Measurements from ENCODE around the gene FMNL2.
"Not testable (repeated sequence)": the region's sequence is repeated elsewhere in the genome, so short reads cannot be mapped to it uniquely, and the experiment has no call there.

Gene FMNL2

DNA sequence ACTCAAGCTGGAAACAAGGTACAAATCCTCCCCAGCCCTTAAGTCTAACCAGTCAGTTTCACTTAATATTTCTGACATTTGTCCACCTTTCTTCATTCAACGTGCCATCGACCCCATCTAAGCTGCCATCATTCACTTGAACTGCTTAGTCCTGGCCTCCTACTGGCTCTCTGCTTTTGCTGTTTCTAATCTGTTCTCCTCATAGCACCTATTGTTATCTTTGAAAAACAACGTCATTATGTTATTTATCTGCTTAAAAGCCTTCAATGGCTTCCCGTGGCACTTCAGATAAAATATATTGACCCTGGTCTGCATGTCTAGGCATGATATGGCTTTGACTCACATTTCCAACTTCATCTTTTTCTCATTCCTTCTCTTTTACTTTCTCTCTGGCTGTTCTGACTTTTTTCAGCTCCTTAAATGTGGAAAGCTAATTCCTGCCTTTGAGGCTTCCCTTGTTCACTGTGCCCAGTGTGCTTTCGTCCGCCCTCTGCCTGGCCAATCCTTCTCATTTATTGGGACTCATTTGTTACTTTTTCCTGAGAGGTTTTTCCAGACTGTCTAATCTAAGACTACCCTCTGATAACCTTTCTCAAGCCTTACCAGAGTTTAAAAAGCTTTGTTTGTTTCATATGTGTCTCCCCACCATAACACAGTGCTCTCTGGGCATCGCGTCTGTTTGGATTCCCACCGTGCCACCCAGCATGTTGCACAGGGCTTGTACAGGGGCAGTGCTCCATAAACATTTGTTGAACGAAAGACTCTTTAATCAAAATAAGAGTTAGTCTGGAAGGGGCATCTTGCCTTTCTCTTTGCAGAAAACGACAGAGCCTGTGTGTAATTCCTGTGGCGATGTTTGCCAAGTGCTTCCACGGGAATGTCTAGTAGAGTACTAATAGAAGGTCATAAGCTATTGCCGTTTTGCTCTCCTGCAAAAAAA is 183.9 kb downstream of the FMNL2 start:
- Histone ChIP-seq H3K27ac (ENCODE audit: low read length) (no peak overlapping the region), H3K27me3 (ENCODE audit: control insufficient read depth, insufficient read depth, low read length) (no peaks in the 10 kb centered on the region), H3K4me1 (ENCODE audit: control insufficient read depth, insufficient read depth, low read length) (no peaks in the 10 kb centered on the region), H3K36me3 (ENCODE audit: control insufficient read depth, insufficient read depth, low read length) (no peaks in the 10 kb centered on the region), H3K4me3 (ENCODE audit: low read length) (no peak overlapping the region), H3K9me3 (ENCODE audit: control insufficient read depth, insufficient read depth, low read length) (no peaks in the 10 kb centered on the region)
- WGBS (ENCODE audit: insufficient coverage, insufficient read length): no CpG with 5 or more reads among the region's 14 CpGs
- no peak for DNase-seq (ENCODE audit: low read depth, low spot score)

DNA sequence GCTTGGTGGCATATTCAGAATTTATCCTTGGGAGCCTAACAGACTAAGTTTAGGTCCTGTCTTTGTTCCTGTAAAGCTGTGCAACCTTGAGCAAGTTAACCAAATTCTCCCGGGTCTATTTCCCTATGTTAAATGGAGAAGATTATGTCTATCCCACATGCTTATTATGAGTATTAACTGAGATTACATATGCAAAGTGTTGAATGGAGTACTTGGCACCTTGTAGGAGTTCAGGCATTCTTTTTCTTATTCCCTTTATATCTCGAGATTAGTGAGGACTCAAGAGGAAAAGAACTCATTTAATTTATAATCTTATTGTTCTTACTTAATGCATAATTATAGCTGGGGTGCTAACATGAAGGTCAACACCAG is 184.6 kb downstream of the FMNL2 start:
- no peak for DNase-seq (ENCODE audit: low read depth, low spot score)
- H3K27ac ChIP-seq (ENCODE audit: low read length): no peak overlapping the region
- H3K4me1 ChIP-seq (ENCODE audit: control insufficient read depth, insufficient read depth, low read length): no peaks in the 10 kb centered on the region
- no peaks in the 10 kb centered on the region for H3K9me3 ChIP-seq (ENCODE audit: control insufficient read depth, insufficient read depth, low read length)
- no peak overlapping the region for H3K4me3 ChIP-seq (ENCODE audit: low read length)
- no peaks in the 10 kb centered on the region for H3K36me3 ChIP-seq (ENCODE audit: control insufficient read depth, insufficient read depth, low read length)
- no peaks in the 10 kb centered on the region for H3K27me3 ChIP-seq (ENCODE audit: control insufficient read depth, insufficient read depth, low read length)
- WGBS (ENCODE audit: insufficient coverage, insufficient read length): no CpG with 5 or more reads among the region's 2 CpGs

DNA sequence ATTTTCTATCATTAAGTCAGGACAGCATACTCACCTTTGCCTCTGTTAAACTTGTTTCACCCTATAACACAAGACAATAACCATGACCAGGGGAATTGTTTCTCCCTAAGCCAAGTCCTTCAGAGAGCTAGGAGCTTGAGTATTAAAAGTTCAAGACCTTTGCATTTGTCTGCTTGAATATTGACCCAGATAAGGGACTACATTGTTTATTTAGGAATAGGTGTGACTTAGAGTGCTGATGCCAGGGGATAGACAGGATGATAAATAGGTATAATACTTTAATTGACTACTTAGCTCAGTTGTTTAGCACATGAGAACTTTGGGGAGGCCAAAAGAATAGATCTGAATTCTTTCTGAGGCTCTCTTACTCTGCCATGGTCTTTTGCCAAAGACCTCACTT is 185.8 kb downstream of the FMNL2 start:
- no peaks in the 10 kb centered on the region for H3K27me3 ChIP-seq (ENCODE audit: control insufficient read depth, insufficient read depth, low read length)
- no peak overlapping the region for H3K27ac ChIP-seq (ENCODE audit: low read length)
- H3K4me3 ChIP-seq (ENCODE audit: low read length): no peak overlapping the region
- no peak for DNase-seq (ENCODE audit: low read depth, low spot score)
- H3K9me3 ChIP-seq (ENCODE audit: control insufficient read depth, insufficient read depth, low read length): no peaks in the 10 kb centered on the region
- no peaks in the 10 kb centered on the region for H3K36me3 ChIP-seq (ENCODE audit: control insufficient read depth, insufficient read depth, low read length)
- H3K4me1 ChIP-seq (ENCODE audit: control insufficient read depth, insufficient read depth, low read length): no peaks in the 10 kb centered on the region

DNA sequence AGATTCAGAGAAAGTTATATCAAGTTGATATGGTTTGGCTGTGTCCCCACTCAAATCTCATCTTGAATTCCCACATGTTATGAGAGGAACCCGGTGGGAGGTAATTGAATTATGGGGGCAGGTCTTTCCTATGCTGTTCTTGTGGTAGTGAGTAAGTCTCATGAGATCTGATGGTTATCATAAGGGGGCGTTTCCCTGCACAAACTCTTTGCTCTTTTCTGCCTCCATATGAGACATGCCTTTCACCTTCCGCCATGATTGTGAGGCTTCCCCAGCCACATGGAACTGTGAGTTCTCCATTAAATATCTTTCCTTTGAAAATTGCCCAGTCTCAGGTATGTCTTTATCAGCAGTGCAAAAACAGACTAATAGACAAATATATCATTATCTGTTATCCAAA is 187.5 kb downstream of the FMNL2 start:
- H3K27ac ChIP-seq (ENCODE audit: low read length); H3K27me3 ChIP-seq (ENCODE audit: control insufficient read depth, insufficient read depth, low read length); H3K36me3 ChIP-seq (ENCODE audit: control insufficient read depth, insufficient read depth, low read length); H3K4me1 ChIP-seq (ENCODE audit: control insufficient read depth, insufficient read depth, low read length); H3K4me3 ChIP-seq (ENCODE audit: low read length); DNase-seq (ENCODE audit: low read depth, low spot score); H3K9me3 ChIP-seq (ENCODE audit: control insufficient read depth, insufficient read depth, low read length): not testable (repeated sequence)
- no CpG with 5 or more reads among the region's 3 CpGs for WGBS (ENCODE audit: insufficient coverage, insufficient read length)

DNA sequence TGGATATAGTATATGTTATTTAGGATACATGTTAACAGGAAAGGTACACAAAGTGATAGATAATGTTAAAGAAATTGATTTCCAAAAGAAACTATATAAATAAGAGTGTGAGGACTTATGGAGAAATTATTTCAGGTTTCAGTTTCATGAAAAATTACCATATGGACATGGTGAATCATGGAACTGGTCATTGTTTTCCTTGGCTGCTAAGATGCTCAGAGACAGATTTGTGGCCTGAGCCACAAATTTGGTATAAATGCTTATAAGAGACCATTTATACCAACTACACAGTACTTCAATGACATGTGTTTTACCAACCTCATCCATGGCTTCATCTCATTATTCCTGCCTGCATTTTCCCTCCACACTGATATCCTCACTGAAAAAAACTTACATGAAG is 188.1 kb downstream of the FMNL2 start:
- H3K4me1 ChIP-seq (ENCODE audit: control insufficient read depth, insufficient read depth, low read length): no peaks in the 10 kb centered on the region
- H3K4me3 ChIP-seq (ENCODE audit: low read length): no peak overlapping the region
- no peaks in the 10 kb centered on the region for H3K36me3 ChIP-seq (ENCODE audit: control insufficient read depth, insufficient read depth, low read length)
- no peaks in the 10 kb centered on the region for H3K9me3 ChIP-seq (ENCODE audit: control insufficient read depth, insufficient read depth, low read length)
- H3K27ac ChIP-seq (ENCODE audit: low read length): no peak overlapping the region
- no peak for DNase-seq (ENCODE audit: low read depth, low spot score)
- no peaks in the 10 kb centered on the region for H3K27me3 ChIP-seq (ENCODE audit: control insufficient read depth, insufficient read depth, low read length)

DNA sequence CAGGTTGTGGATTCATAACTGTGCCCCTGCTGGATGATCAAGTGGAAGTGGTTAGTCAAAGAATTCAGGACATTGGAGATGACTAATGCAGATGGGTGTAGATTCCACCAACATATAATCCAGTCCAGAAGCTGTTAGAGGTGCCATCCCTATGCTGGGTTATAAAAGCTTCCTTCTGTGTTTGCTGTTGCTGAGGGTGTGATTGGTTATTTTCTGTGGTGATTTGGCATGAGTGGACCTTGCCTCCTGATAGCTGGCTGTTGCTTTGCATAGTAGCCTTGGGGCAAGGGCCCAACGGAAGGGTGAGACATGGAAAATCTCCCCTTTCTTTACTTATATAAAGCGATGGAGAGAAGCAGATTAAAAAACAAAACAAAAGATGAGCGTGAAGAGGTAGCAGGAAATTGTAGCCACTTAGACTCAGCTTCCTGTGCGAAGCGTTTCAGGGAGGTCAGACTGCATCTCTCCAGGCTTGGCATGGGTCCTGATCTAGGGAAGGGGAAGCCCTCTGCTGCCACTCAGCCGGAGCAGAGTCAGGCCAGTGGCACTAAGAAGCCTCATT is 190.4 kb downstream of the FMNL2 start:
- Histone ChIP-seq H3K4me1 (ENCODE audit: control insufficient read depth, insufficient read depth, low read length) (peaks cover 4% of the 10 kb centered on the region; the same call in 1 of the 2 replicates), H3K27ac (ENCODE audit: low read length) (no peak overlapping the region), H3K36me3 (ENCODE audit: control insufficient read depth, insufficient read depth, low read length) (no peaks in the 10 kb centered on the region), H3K27me3 (ENCODE audit: control insufficient read depth, insufficient read depth, low read length) (no peaks in the 10 kb centered on the region), H3K4me3 (ENCODE audit: low read length) (no peak overlapping the region), H3K9me3 (ENCODE audit: control insufficient read depth, insufficient read depth, low read length) (no peaks in the 10 kb centered on the region)
- no peak for DNase-seq (ENCODE audit: low read depth, low spot score)
- no CpG with 5 or more reads among the region's 6 CpGs for WGBS (ENCODE audit: insufficient coverage, insufficient read length)

DNA sequence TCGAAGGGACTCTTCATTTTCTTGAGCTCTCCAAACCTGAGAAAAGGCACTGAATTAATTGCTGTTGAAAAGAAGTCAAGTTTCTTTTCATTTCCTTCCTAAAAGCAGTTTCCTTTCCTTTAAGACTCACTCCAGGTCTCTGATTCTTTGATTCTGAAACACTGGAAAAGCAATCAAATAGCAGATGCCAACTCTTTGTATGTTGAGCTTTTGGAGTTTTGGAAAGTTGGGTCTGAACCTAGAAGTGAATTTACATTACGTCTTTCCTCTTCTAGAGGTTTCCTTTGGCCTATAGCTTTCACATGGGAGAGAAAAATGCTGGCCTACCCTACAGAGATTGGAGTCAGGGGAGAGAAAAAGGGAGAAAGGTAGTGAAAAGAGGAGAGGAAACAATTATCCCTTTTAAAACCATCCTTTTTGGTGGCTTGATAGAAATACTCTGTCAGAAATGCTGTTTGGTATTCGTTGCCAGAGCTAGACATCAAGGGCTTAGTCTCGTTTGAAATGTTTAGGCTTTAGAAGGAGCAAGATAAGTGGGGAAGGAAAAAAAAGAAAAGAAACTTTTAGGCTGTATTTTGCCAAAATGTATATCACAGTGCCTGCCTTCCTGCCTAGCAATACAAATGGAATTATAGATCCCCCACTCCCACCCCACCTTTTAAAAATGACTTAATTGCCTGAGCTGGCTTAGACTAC is 194.6 kb downstream of the FMNL2 start:
- no peaks in the 10 kb centered on the region for H3K27me3 ChIP-seq (ENCODE audit: control insufficient read depth, insufficient read depth, low read length)
- H3K9me3 ChIP-seq (ENCODE audit: control insufficient read depth, insufficient read depth, low read length): no peaks in the 10 kb centered on the region
- peaks cover 4% of the 10 kb centered on the region; the same call in 1 of the 2 replicates for H3K4me1 ChIP-seq (ENCODE audit: control insufficient read depth, insufficient read depth, low read length)
- H3K27ac ChIP-seq (ENCODE audit: low read length): no peak overlapping the region
- DNase-seq (ENCODE audit: low read depth, low spot score): no peak
- H3K4me3 ChIP-seq (ENCODE audit: low read length): no peak overlapping the region
- WGBS (ENCODE audit: insufficient coverage, insufficient read length): no CpG with 5 or more reads among the region's 4 CpGs
- no peaks in the 10 kb centered on the region for H3K36me3 ChIP-seq (ENCODE audit: control insufficient read depth, insufficient read depth, low read length)

DNA sequence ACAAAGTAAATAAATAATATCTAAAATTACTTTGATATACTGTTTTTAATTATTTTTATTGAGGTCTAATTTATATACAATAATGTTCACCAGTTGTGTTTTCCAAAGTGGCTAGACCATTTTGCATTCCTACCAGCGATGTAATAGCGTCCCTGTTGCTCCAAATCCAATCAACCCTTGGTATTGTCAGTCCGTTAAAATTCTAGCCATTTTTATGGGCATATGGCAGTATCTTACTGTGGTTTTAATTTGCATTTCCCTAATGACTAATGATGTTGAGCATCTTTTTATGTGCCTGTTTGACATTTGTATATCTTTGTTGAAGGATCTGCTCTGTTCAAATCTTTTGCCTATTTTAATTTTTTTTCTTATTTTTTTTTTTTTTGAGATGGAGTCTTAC is 197.3 kb downstream of the FMNL2 start:
- Histone ChIP-seq H3K27ac (ENCODE audit: low read length) (no peak overlapping the region), H3K4me3 (ENCODE audit: low read length) (no peak overlapping the region), H3K9me3 (ENCODE audit: control insufficient read depth, insufficient read depth, low read length) (no peaks in the 10 kb centered on the region), H3K4me1 (ENCODE audit: control insufficient read depth, insufficient read depth, low read length) (peaks cover 4% of the 10 kb centered on the region; the same call in 1 of the 2 replicates), H3K36me3 (ENCODE audit: control insufficient read depth, insufficient read depth, low read length) (no peaks in the 10 kb centered on the region), H3K27me3 (ENCODE audit: control insufficient read depth, insufficient read depth, low read length) (no peaks in the 10 kb centered on the region)
- DNase-seq (ENCODE audit: low read depth, low spot score): no peak
- no CpG with 5 or more reads among the region's 3 CpGs for WGBS (ENCODE audit: insufficient coverage, insufficient read length)

DNA sequence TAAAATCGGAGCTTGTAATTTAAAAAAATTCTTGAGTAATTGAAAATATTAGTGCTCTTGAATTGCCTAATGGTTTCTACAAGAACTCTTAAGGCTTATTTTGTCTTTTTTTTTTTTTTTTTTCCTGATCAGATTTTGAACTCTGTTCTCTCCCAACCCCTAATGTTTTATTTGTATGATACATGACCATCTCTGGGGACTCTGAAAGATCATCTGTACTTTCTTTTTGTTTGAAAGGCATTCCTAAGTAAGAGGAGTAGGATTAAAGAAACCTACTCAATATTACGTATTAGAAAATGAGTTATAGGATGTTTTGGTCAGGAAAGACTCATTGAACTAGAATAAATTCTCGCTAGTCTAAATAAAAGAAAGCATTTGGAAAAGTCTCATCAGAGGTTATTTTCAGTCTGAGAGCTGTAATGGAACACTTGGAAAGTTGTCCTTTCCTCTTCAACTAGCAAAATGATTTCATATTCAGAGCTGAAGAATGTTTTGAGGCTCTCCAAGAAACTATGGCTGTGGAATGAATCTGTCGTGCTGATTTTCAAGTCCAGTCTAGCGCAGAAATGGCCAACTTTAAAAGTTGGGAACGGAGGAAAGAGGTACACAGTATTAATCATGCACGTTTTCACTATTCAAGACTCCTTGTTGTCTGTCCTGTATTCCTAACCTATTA is 199.6 kb downstream of the FMNL2 start:
- H3K27ac ChIP-seq (ENCODE audit: low read length): no peak overlapping the region
- H3K4me1 ChIP-seq (ENCODE audit: control insufficient read depth, insufficient read depth, low read length): no peaks in the 10 kb centered on the region
- WGBS (ENCODE audit: insufficient coverage, insufficient read length): no CpG with 5 or more reads among the region's 7 CpGs
- H3K36me3 ChIP-seq (ENCODE audit: control insufficient read depth, insufficient read depth, low read length): no peaks in the 10 kb centered on the region
- no peaks in the 10 kb centered on the region for H3K9me3 ChIP-seq (ENCODE audit: control insufficient read depth, insufficient read depth, low read length)
- H3K4me3 ChIP-seq (ENCODE audit: low read length): no peak overlapping the region
- no peak for DNase-seq (ENCODE audit: low read depth, low spot score)
- no peaks in the 10 kb centered on the region for H3K27me3 ChIP-seq (ENCODE audit: control insufficient read depth, insufficient read depth, low read length)

DNA sequence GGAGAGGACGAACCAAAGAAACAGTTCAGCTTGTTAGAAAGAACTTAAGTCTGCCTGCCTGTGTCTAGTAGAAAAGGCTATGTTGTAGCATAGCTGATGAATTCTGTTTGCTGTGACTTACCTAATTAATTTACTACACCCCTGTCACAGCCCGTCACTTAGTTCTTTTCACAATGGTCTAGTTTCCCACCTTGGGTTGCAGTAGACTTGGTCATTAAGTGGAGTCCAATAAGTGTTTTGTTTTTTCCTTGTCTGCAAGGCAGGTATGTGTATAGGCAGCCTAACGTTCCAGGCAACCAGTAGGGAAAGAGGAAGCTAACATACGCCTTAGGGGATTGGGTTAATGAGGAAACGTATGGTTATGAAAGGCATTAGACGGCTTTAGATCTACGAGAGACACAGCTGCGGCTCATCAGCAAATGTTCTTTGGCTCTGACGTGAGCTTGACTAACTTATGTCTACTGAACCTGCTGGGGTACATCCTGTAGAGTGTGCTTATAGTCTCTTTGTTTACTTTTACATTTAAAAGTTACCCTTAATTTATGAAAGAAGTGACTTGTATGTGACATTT is 202.2 kb downstream of the FMNL2 start:
- DNase-seq (ENCODE audit: low read depth, low spot score): no peak
- Histone ChIP-seq H3K27ac (ENCODE audit: low read length) (no peak overlapping the region), H3K4me3 (ENCODE audit: low read length) (no peak overlapping the region), H3K27me3 (ENCODE audit: control insufficient read depth, insufficient read depth, low read length) (no peaks in the 10 kb centered on the region), H3K9me3 (ENCODE audit: control insufficient read depth, insufficient read depth, low read length) (no peaks in the 10 kb centered on the region), H3K4me1 (ENCODE audit: control insufficient read depth, insufficient read depth, low read length) (no peaks in the 10 kb centered on the region), H3K36me3 (ENCODE audit: control insufficient read depth, insufficient read depth, low read length) (no peaks in the 10 kb centered on the region)
- whole genome bisulfite sequencing (ENCODE audit: insufficient coverage, insufficient read length): no CpG with 5 or more reads among the region's 9 CpGs
